Measurements from ENCODE around the gene PKD1L1. TPM values are rescaled to one million over a fixed set of nuclear protein-coding genes. Genes with fewer than 3 reads are reported as not detected.
A peak's percentile ranks its signal among the peaks of the same experiment; 100 is the strongest.

Gene PKD1L1
- total RNA-seq, 2 donors from 2014 or later = 0.40 to 1.2 TPM

- intact Hi-C loops (cut with DNase I) = no loop called here
- Histone ChIP-seq H3K9ac (ENCODE audit: low read depth in 2 of 2, low read length in 2 of 2) (peak within 1 kb of the TSS; percentile 87 to 93), H3K9me3 (no peaks in the 10 kb centered on the region), H3K27me3 (no peaks in the 10 kb centered on the region), H3K4me1 (no peaks in the 10 kb centered on the region), H3K4me3 (peak within 1 kb of the TSS; percentile 62), H3K27ac (peak within 1 kb of the TSS; percentile 69), H3K36me3 (peaks cover 9% of the 10 kb centered on the region)
- DNase-seq = peak; percentile 94
- TF ChIP-seq CTCF (IDR thresholded peaks at IDR 0.05) = no peak
Measured at GRCh38 chr7:47979145-47979831, 31.0 kb upstream of the PKD1L1 start, which contains the start of gene HUS1. HUS1 (minus strand) TSS chr7:47979615; CDS start chr7:47979519, 96 bp downstream.

- no peaks in the 10 kb centered on the region for H3K4me1 ChIP-seq
- no peaks in the 10 kb centered on the region for H3K27me3 ChIP-seq
- intact Hi-C loops (cut with DNase I) = no loop called here
- peaks cover 9% of the 10 kb centered on the region for H3K36me3 ChIP-seq
- peak overlapping the region; percentile 87 to 93 for H3K9ac ChIP-seq (ENCODE audit: low read depth in 2 of 2, low read length in 2 of 2)
- no peak for DNase-seq
- no peak for TF ChIP-seq CTCF (IDR thresholded peaks at IDR 0.05)
- peak overlapping the region; percentile 62 for H3K4me3 ChIP-seq
- peak overlapping the region; percentile 69 for H3K27ac ChIP-seq
- H3K9me3 ChIP-seq = no peaks in the 10 kb centered on the region
Measured at GRCh38 chr7:47978790-47979144, 30.5 kb upstream of the PKD1L1 start.

- intact Hi-C loops (cut with DNase I) = no loop called here
- Histone ChIP-seq H3K9ac (ENCODE audit: low read depth in 2 of 2, low read length in 2 of 2) (no peak overlapping the region), H3K4me1 (peaks cover 4% of the 10 kb centered on the region), H3K27me3 (no peaks in the 10 kb centered on the region), H3K9me3 (no peaks in the 10 kb centered on the region), H3K36me3 (peaks cover 9% of the 10 kb centered on the region), H3K27ac (no peak overlapping the region), H3K4me3 (no peak overlapping the region)
- DNase-seq = no peak
- TF ChIP-seq CTCF (IDR thresholded peaks at IDR 0.05) = no peak
Measured at GRCh38 chr7:47973739-47974138, 25.5 kb upstream of the PKD1L1 start.

GRCh38 chr7:47970761-47971160 is 22.5 kb upstream of the PKD1L1 start:
- H3K27me3 ChIP-seq = no peaks in the 10 kb centered on the region
- peak overlapping the region in 1 of 2 donors; percentile 52 for H3K9ac ChIP-seq (ENCODE audit: low read depth in 2 of 2, low read length in 2 of 2)
- H3K27ac ChIP-seq = peak overlapping the region; percentile 88
- no peak overlapping the region for H3K4me3 ChIP-seq
- H3K36me3 ChIP-seq = peaks cover 17% of the 10 kb centered on the region
- TF ChIP-seq CTCF (IDR thresholded peaks at IDR 0.05) = no peak
- no peak for DNase-seq
- H3K4me1 ChIP-seq = peaks cover 4% of the 10 kb centered on the region
- no peaks in the 10 kb centered on the region for H3K9me3 ChIP-seq
- intact Hi-C loops (cut with DNase I) = no loop called here

GRCh38 chr7:47968847-47969774 is 20.8 kb upstream of the PKD1L1 start:
- Histone ChIP-seq H3K9ac (ENCODE audit: low read depth in 2 of 2, low read length in 2 of 2) (peak overlapping the region in 1 of 2 donors; percentile 30), H3K4me3 (no peak overlapping the region), H3K27ac (peak overlapping the region; percentile 78), H3K36me3 (peaks cover 27% of the 10 kb centered on the region), H3K4me1 (peaks cover 4% of the 10 kb centered on the region), H3K27me3 (no peaks in the 10 kb centered on the region), H3K9me3 (no peaks in the 10 kb centered on the region)
- TF ChIP-seq CTCF (IDR thresholded peaks at IDR 0.05) = peak; percentile 81
- intact Hi-C loops (cut with DNase I) = loop anchor here (2.0 kb wide), 1 partner anchor 24 kb away; no protein-coding TSS in a partner anchor
- peak; percentile 78 for DNase-seq
